Body of pancreas (tissue), 4 donors: Measurements from ENCODE around the gene ZBP1. TPM values are rescaled to one million over a fixed set of nuclear protein-coding genes. Genes with fewer than 3 reads are reported as not detected.

Experiments used
- ATAC-seq: fragments of 150-250 bp; one replicate; pipeline ENCODE4 v1.9.1; 2016
- DNase-seq, 4 donors: peaks; one replicate each; pipeline ENCODE4 v3.0.0-alpha.2; 2019
- H3K27ac ChIP-seq, 4 donors: fragments of 200-600 bp; sonication (generic); 1 replicate in 3 of 4; 2 replicates in 1 of 4; pipeline versions ENCODE4 v1.5.1 to v1.6.1; 2016 to 2019; ENCODE audit warnings: mild to moderate bottlenecking in 1 of 4, mixed read lengths in 1 of 4, moderate library complexity in 1 of 4
- H3K27me3 ChIP-seq, 2 donors: fragments of 200-600 bp; sonication (generic); one replicate each; pipeline ENCODE4 v1.6.0; 2016; ENCODE audit warnings: mild to moderate bottlenecking in 1 of 2
- H3K36me3 ChIP-seq, 2 donors: fragments of 200-600 bp; sonication (generic); replicated peaks in 1 of 2; 2 replicates each; pipeline ENCODE4 v1.5.1; 2016; ENCODE audit warnings: low read depth in 2 of 2; ENCODE audit not compliant: insufficient read depth in 1 of 2
- H3K4me1 ChIP-seq: fragments of 200-600 bp; sonication (generic); one replicate; pipeline ENCODE4 v1.6.0; 2016
- H3K4me3 ChIP-seq, 2 donors: fragments of 200-600 bp; sonication (generic); 1 replicate in 1 of 2; 2 replicates in 1 of 2; pipeline ENCODE4 v1.5.1; 2016 to 2019
- H3K9me3 ChIP-seq, 3 donors: fragments of 200-600 bp; sonication (generic); 1 replicate in 2 of 3; 2 replicates in 1 of 3; pipeline ENCODE4 v1.5.1; 2016
- CTCF ChIP-seq, 7 experiments: fragments of 450-650 bp in 4 of 7; fragments of 200-600 bp in 3 of 7; sonication (generic) in 3 of 7; IDR thresholded peaks; one replicate each; pipeline ENCODE4 v1.5.1; 2016 to 2019; ENCODE audit warnings: antibody characterized with exemption in 7 of 7
- POLR2A ChIP-seq, 3 donors: fragments of 450-650 bp; IDR thresholded peaks; one replicate each; pipeline ENCODE4 v1.6.1; 2016; ENCODE audit warnings: antibody characterized with exemption in 3 of 3, mild to moderate bottlenecking in 2 of 3
- WGBS, 2 donors: methylation state at CpG; one replicate each; pipeline ENCODE4 v1.1.5; 2017; 5-methylcytosine and 5-hydroxymethylcytosine counted together
- intact Hi-C: fragments of 100-400 bp; cut with DNase I; formaldehyde crosslinking; loops from one replicate; pipeline ENCODE4 v1.15.1; 2023
- total RNA-seq, 2 donors: library from RNA; depleted of rRNA; stranded (reverse); fragments of >200 nt; gene quantifications; one replicate each; pipeline ENCODE4 v1.1.0, GENCODE V29; 2016

Gene ZBP1
- total RNA-seq, 2 donors from 2014 or later, result 0.26 TPM; not detected in 1

- H3K4me1 ChIP-seq, result no peaks in the 10 kb centered on the region
- ATAC-seq (no peak), DNase-seq (no peak)
- TF ChIP-seq CTCF (IDR thresholded peaks at IDR 0.05), result no peak
- no peak for TF ChIP-seq POLR2A (IDR thresholded peaks at IDR 0.05)
- H3K27me3 ChIP-seq, result no peaks in the 10 kb centered on the region
- 73 to 76% methylated on average over 8 of the region's 8 CpGs for WGBS, 2 donors
- H3K36me3 ChIP-seq, result peaks cover 5 to 7% of the 10 kb centered on the region in 2 donors
- H3K27ac ChIP-seq, result no peak overlapping the region
- intact Hi-C loops, result loop anchor here (10.0 kb wide), 1 partner anchor 531 kb away; no protein-coding TSS in a partner anchor
- no peaks in the 10 kb centered on the region for H3K9me3 ChIP-seq
- H3K4me3 ChIP-seq, result no peak overlapping the region
Observed at GRCh38 chr20:57653546-57653900, 33.3 kb upstream of the ZBP1 start.

GRCh38 chr20:57652606-57653545 is 32.6 kb upstream of the ZBP1 start:
- Histone ChIP-seq H3K4me1 (no peaks in the 10 kb centered on the region), H3K27me3 (no peaks in the 10 kb centered on the region), H3K9me3 (no peaks in the 10 kb centered on the region), H3K4me3 (no peak overlapping the region), H3K27ac (no peak overlapping the region), H3K36me3 (peaks cover 5 to 7% of the 10 kb centered on the region in 2 donors)
- ATAC-seq (no peak), DNase-seq (peak in 1 of 4 donors; percentile 4)
- intact Hi-C loops, result loop anchor here (10.0 kb wide), 1 partner anchor 532 kb away; no protein-coding TSS in a partner anchor
- no peak for TF ChIP-seq POLR2A (IDR thresholded peaks at IDR 0.05)
- TF ChIP-seq CTCF (IDR thresholded peaks at IDR 0.05), result no peak
- 88 to 90% methylated on average over 20 to 28 of the region's 28 CpGs for WGBS, 2 donors

DNA sequence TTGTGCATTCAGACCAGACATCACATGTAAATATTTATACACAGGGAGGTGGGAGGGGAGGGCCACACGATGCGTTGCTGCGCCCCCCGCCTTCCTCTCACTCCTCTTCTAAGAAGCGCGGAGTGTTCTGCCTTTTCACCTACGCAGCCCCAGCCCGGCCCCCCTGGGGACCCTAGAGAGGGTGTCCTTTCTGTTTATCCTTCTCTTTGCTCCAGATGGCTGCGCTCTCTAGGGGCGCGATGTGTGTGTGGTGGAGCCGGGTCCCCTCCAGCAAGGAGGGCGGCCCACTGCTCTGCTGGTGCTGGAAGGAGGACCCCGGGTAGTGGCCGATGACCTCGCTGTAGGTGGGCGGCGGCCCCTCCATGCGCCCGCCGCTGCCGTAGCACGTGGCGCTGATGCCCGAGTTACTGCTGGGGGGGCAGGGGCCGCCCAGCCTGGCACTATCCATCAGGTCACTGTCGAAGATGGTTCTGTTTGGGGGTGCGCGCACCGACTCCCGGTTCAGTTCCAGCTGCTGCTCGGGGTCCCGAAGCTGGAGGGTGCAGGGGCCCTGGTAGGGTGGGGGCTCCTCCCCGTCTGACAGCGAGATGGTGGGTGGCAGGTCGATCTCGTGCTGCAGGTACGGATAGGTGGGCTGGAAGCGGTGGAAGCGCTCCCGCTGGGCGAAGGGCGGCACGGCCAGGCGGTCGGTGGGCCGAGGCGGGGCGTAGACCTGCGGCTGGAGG is 31.8 kb upstream of the ZBP1 start:
- no peak overlapping the region for H3K4me3 ChIP-seq
- H3K36me3 ChIP-seq, result peaks cover 5 to 7% of the 10 kb centered on the region in 2 donors
- H3K4me1 ChIP-seq, result no peaks in the 10 kb centered on the region
- ATAC-seq (no peak), DNase-seq (peak in 2 of 4 donors; percentile 6 to 9)
- no peak overlapping the region for H3K27ac ChIP-seq
- no peaks in the 10 kb centered on the region for H3K9me3 ChIP-seq
- no peaks in the 10 kb centered on the region for H3K27me3 ChIP-seq
- intact Hi-C loops, result loop anchor here (10.0 kb wide), 1 partner anchor 533 kb away; no protein-coding TSS in a partner anchor
- 92 to 94% methylated on average over 40 to 48 of the region's 50 CpGs for WGBS, 2 donors
- TF ChIP-seq CTCF (IDR thresholded peaks at IDR 0.05) (no peak), POLR2A (IDR thresholded peaks at IDR 0.05) (no peak)

GRCh38 chr20:57650756-57651483 is 30.7 kb upstream of the ZBP1 start:
- ATAC-seq (no peak), DNase-seq (no peak)
- Histone ChIP-seq H3K36me3 (peaks cover 5 to 7% of the 10 kb centered on the region in 2 donors), H3K9me3 (peaks cover 0 to under 1% (median 0%) of the 10 kb centered on the region in 3 donors), H3K4me3 (no peak overlapping the region), H3K27me3 (no peaks in the 10 kb centered on the region), H3K27ac (no peak overlapping the region), H3K4me1 (no peaks in the 10 kb centered on the region)
- WGBS, 2 donors, result 74 to 82% methylated on average over 23 of the region's 23 CpGs
- intact Hi-C loops, result loop anchor here (10.0 kb wide), 1 partner anchor 534 kb away; no protein-coding TSS in a partner anchor
- TF ChIP-seq CTCF (IDR thresholded peaks at IDR 0.05), result no peak
- TF ChIP-seq POLR2A (IDR thresholded peaks at IDR 0.05), result no peak
